NT2/D1 (cell line): ENCODE data around the gene CGB5.

ENCODE experiments used
- SUZ12 ChIP-seq: IDR thresholded peaks from 2 replicates; pipeline ENCODE4 v1.6.1; 2011; ENCODE audit not compliant: insufficient read length, insufficient read depth; ENCODE audit errors: extremely low read depth
- YY1 ChIP-seq: IDR thresholded peaks from 2 replicates; pipeline ENCODE4 v1.6.1; 2011; ENCODE audit not compliant: insufficient read length, insufficient read depth
- ZNF274 ChIP-seq: IDR thresholded peaks from 2 replicates; pipeline ENCODE4 v1.6.1; 2011; ENCODE audit warnings: mild to moderate bottlenecking, low read depth, low read length

- TF ChIP-seq ZNF274, result no peak
- no peak for TF ChIP-seq SUZ12
- TF ChIP-seq YY1, result no peak
Measured at GRCh38 chr19:49020342-49020741, 23.3 kb upstream of the CGB5 start.
